ENCODE measurements around the gene PPP2R5C.

DNA sequence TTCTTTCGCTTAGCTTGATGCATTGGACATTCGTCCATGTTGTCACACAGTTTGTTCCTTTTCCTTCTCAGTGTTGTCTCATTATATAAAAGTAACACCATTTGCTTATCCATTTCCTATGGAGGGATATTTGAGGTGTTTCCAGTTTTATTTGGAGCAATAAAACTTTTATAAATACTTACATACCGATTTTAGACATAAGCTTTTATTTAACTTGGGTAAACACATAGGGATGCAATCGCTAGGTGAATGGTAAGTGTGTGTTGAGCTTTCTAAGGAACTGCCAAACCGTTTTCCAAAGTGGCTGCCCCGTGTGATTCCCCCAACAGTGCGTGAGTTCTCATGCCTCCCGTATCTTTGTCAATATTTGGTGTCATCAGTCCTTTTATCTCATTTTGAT is 107.7 kb downstream of the PPP2R5C start:
- TF ChIP-seq CEBPB (IDR thresholded peaks at IDR 0.05; ENCODE audit: low read depth, low read length) (no peak), POLR2A (IDR thresholded peaks at IDR 0.05; ENCODE audit: low read depth, low read length) (no peak)
